Stimulated activated CD8-positive, alpha-beta memory T cell treated with anti-CD3 and anti-CD28 coated beads, Interleukin-12 subunit alpha, Interleukin-12 subunit beta, amount 100 ng/mL, for 24 hours (primary cell): Measurements from ENCODE around the gene TM4SF1.

Experiments used
- DNase-seq: peaks from one replicate; pipeline ENCODE4 v3.0.0-alpha.2; 2020; ENCODE audit errors: extremely low read depth

Gene TM4SF1

GRCh38 chr3:149375501-149376196 is 1.8 kb downstream of the TM4SF1 start:
- no peak for DNase-seq

GRCh38 chr3:149374793-149375500 is 2.5 kb downstream of the TM4SF1 start:
- no peak for DNase-seq

GRCh38 chr3:149374391-149374790 is 3.1 kb downstream of the TM4SF1 start:
- no peak for DNase-seq

- DNase-seq: no peak
Measured at GRCh38 chr3:149373235-149374125, 4.0 kb downstream of the TM4SF1 start.

- no peak for DNase-seq
Measured at GRCh38 chr3:149371723-149372114, 5.7 kb downstream of the TM4SF1 start.

- DNase-seq: no peak
Measured at GRCh38 chr3:149371001-149371722, 6.3 kb downstream of the TM4SF1 start.

- DNase-seq: no peak
Measured at GRCh38 chr3:149369991-149370866, 7.2 kb downstream of the TM4SF1 start.

GRCh38 chr3:149368674-149369497 is 8.6 kb downstream of the TM4SF1 start:
- no peak for DNase-seq

- DNase-seq: no peak
Measured at GRCh38 chr3:149368201-149368673, 9.2 kb downstream of the TM4SF1 start.

- no peak for DNase-seq
Measured at GRCh38 chr3:149366941-149367840, 10.3 kb downstream of the TM4SF1 start.

- DNase-seq: no peak
Measured at GRCh38 chr3:149366031-149366430, 11.4 kb downstream of the TM4SF1 start.

- DNase-seq: no peak
Measured at GRCh38 chr3:149364624-149365023, 12.8 kb downstream of the TM4SF1 start.

GRCh38 chr3:149363053-149363452 is 14.4 kb downstream of the TM4SF1 start:
- DNase-seq: no peak

GRCh38 chr3:149362366-149362765 is 15.1 kb downstream of the TM4SF1 start:
- DNase-seq: no peak

- no peak for DNase-seq
Measured at GRCh38 chr3:149356630-149357029, 20.8 kb downstream of the TM4SF1 start.

- no peak for DNase-seq
Measured at GRCh38 chr3:149356044-149356592, 21.3 kb downstream of the TM4SF1 start.

- DNase-seq: no peak
Measured at GRCh38 chr3:149353581-149354184, 23.8 kb downstream of the TM4SF1 start.

GRCh38 chr3:149352556-149352955 is 24.9 kb downstream of the TM4SF1 start:
- no peak for DNase-seq
